Heart left ventricle (tissue), 16 donors: ENCODE data around the gene TNK2. TPM values are rescaled to one million over a fixed set of nuclear protein-coding genes. Genes with fewer than 3 reads are reported as not detected.
"Not testable (repeated sequence)": the region's sequence is repeated elsewhere in the genome, so short reads cannot be mapped to it uniquely, and the experiment has no call there.

ENCODE experiments used
- ATAC-seq, 4 donors: fragments of 200-7000 bp; cut with Tn5 transposase; one replicate each; pipeline ENCODE4 v1.9.1; 2020 to 2022; ENCODE audit warnings: moderate library complexity in 4 of 4, mild to moderate bottlenecking in 3 of 4, moderate number of reproducible peaks in 1 of 4
- DNase-seq, 5 donors: peaks; one replicate each; pipeline ENCODE4 v3.0.0-alpha.2; 2020
- H3K27ac ChIP-seq, 12 donors: fragments of 200-600 bp; sonication (generic) in 4 of 12; one replicate each; pipeline versions ENCODE4 v1.5.0 to v1.8.0; 2016 to 2022; ENCODE audit warnings: mild to moderate bottlenecking in 2 of 12
- H3K27me3 ChIP-seq, 9 donors: fragments of 200-600 bp; sonication (generic) in 2 of 9; one replicate each; pipeline versions ENCODE4 v1.5.1 to v1.8.0; 2016 to 2022; ENCODE audit warnings: mild to moderate bottlenecking in 3 of 9
- H3K36me3 ChIP-seq, 9 donors: fragments of 200-600 bp; sonication (generic) in 2 of 9; one replicate each; pipeline versions ENCODE4 v1.5.0 to v1.8.0; 2018 to 2022; ENCODE audit warnings: mild to moderate bottlenecking in 2 of 9
- H3K4me1 ChIP-seq, 12 donors: fragments of 200-600 bp; sonication (generic) in 4 of 12; one replicate each; pipeline versions ENCODE4 v1.5.0 to v1.8.0; 2016 to 2022; ENCODE audit warnings: mild to moderate bottlenecking in 3 of 12
- H3K4me3 ChIP-seq, 12 donors: fragments of 200-600 bp; sonication (generic) in 4 of 12; one replicate each; pipeline versions ENCODE4 v1.5.0 to v1.8.0; 2017 to 2022; ENCODE audit warnings: mild to moderate bottlenecking in 9 of 12, moderate library complexity in 4 of 12
- H3K9me3 ChIP-seq, 12 donors: fragments of 200-600 bp; sonication (generic) in 4 of 12; one replicate each; pipeline versions ENCODE4 v1.5.0 to v1.8.0; 2016 to 2022; ENCODE audit warnings: mild to moderate bottlenecking in 1 of 12
- POLR2A ChIP-seq, 2 donors: fragments of 450-650 bp; IDR thresholded peaks; one replicate each; pipeline ENCODE4 v1.6.1; 2017; ENCODE audit warnings: antibody characterized with exemption in 2 of 2, mild to moderate bottlenecking in 2 of 2, moderate library complexity in 2 of 2
- whole genome bisulfite sequencing, 4 donors: extraction: QIAGEN DNeasy Blood & Tissue Kit in 2 of 4; methylation state at CpG; one replicate each; pipeline versions ENCODE4 v1.1.5 to v1.1.7; 2013 to 2018; 5-methylcytosine and 5-hydroxymethylcytosine counted together
- intact Hi-C, 10 donors: fragments of 100-400 bp; cut with DNase I; formaldehyde crosslinking; loops; one replicate each; pipeline versions ENCODE4 v1.11.1 to v1.14.2; 2022
- polyA plus RNA-seq, 2 donors: library from polyadenylated mRNA; stranded (reverse); fragments of 200-250 nt; gene quantifications; one replicate each; pipeline ENCODE4 v1.2.3, GENCODE V29; 2013
- total RNA-seq, 9 donors: library from RNA; depleted of rRNA in 2 of 9; stranded (reverse); fragments of >200 nt in 2 of 9; fragmentation: NEBNext Ultra II Directional in 3 of 9; extraction: Animal tissue kit (Norgen Biotek cat#: 25700) in 3 of 9; gene quantifications; one replicate each; pipeline versions ENCODE4 v1.1.0 to v1.2.4, GENCODE V29; 2016 to 2023
- TF ChIP-seq, protein P1 (sequence below), 12 donors: fragments of 200-600 bp; sonication (generic) in 4 of 12; IDR thresholded peaks; one replicate each; pipeline versions ENCODE4 v1.5.0 to v1.8.0; 2018 to 2022; ENCODE audit warnings: antibody characterized with exemption in 12 of 12, mild to moderate bottlenecking in 5 of 12
- donor health status: ischemic (EF 13 %, LVEDD 7.1; RV severe dilation, severe dysfunction).
- donor health status: healthy with polysubstance abuse.
- donor health status: DM: no; HTN: yes; CAD: no.
- donor health status: DM: no; HTN: no; CAD: no.
- donor health status: ischemic (EF 25% LVEDD 6.9; RV normal size, moderate dysfunction).
- donor health status: ischemic (EF 25% LVEDD 5.7; RV mildly dilated, moderate dysfunction).
- donor health status: healthy.
- donor health status: DM: yes; HTN: yes; CAD: no.
- donor health status: ischemic (EF 35%, LVEDD 5.7; RV mildly dilated, moderate dysfunction).
- donor health status: nonischemic (EF 11% LVEDD 7.7; RV severe dilation, severe dysfunction).
- donor health status: DM: yes; HTN: yes; CAD: no.
- donor health status: PGD.
- donor health status: ischemic (EF 29% LVEDD 5.4; RV normal size, mild dysfunction).
- donor health status: nonischemic (EF 23%, LVEDD 6.1; RV moderate dilation, normal function).

TNK2 gene
- total and polyA plus RNA-seq, 11 donors = 13.5 to 59.7 (median 28.7) TPM

DNA sequence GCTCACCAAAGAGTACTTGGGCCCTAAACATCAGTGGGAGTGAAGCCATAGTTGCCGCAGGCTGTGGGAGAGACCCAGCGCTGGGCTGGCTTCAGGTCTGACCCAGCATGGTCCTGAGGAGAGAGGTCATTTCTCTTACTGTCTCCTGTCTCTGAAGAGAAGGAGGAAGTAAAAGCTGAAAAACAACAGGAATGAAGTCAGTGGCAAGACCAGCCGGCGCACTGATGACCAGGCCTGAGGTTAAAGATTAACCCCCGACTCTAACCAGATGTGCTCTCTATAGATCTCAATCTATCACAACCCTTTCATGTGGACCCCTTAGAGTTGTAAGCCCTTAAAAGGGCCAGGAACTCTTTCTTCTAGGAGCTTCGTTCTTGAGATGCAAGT is 24.7 kb upstream of the TNK2 start:
- 92 to 96% (median 94%) methylated on average over 4 to 6 of the region's 6 CpGs for WGBS, 4 donors
- H3K4me1 ChIP-seq, H3K27me3 ChIP-seq, H3K27ac ChIP-seq, H3K9me3 ChIP-seq, H3K4me3 ChIP-seq, intact Hi-C loops, ATAC-seq, DNase-seq, H3K36me3 ChIP-seq: not testable (repeated sequence)

DNA sequence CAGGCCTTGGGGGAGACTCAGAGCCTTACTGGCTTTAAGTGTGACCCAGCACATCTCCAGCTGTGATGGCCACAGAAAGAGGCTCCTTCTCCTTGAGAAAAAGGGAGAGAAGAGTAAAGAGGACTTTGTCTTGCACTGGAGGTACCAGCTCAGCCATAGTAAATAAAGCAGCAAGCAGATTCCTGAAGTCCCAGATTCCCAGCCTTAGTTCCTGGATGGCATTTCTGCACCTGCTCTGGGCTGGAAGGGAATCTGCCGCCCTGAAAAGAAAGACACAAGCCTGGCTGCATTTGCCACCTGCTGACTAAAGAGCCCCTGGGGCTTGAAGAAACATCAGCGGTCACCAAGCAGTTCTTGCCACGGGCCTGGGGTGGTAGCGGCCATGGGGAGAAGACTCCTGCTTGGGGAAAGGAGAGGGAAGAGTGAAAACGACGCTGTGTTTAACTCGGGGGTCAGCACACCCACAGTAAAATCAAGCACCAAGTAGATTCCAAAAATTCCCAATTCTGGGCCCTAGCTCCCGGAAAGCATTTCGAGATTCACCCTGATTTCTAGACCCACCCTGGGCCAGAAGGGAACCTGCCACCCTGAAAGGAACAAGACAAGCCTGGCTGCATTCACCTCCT is 24.2 kb upstream of the TNK2 start:
- WGBS, 4 donors = 80 to 95% (median 90%) methylated on average over 8 to 9 of the region's 9 CpGs
- Histone ChIP-seq H3K36me3 (no peaks in the 10 kb centered on the region), H3K4me1 (no peaks in the 10 kb centered on the region), H3K27ac (no peak overlapping the region), H3K27me3 (no peaks in the 10 kb centered on the region), H3K9me3 (no peaks in the 10 kb centered on the region), H3K4me3 (no peak overlapping the region)
- DNase-seq (no peak), ATAC-seq (no peak)
- intact Hi-C loops = no loop called here
- TF ChIP-seq, protein P1, sequence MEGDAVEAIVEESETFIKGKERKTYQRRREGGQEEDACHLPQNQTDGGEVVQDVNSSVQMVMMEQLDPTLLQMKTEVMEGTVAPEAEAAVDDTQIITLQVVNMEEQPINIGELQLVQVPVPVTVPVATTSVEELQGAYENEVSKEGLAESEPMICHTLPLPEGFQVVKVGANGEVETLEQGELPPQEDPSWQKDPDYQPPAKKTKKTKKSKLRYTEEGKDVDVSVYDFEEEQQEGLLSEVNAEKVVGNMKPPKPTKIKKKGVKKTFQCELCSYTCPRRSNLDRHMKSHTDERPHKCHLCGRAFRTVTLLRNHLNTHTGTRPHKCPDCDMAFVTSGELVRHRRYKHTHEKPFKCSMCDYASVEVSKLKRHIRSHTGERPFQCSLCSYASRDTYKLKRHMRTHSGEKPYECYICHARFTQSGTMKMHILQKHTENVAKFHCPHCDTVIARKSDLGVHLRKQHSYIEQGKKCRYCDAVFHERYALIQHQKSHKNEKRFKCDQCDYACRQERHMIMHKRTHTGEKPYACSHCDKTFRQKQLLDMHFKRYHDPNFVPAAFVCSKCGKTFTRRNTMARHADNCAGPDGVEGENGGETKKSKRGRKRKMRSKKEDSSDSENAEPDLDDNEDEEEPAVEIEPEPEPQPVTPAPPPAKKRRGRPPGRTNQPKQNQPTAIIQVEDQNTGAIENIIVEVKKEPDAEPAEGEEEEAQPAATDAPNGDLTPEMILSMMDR (IDR thresholded peaks at IDR 0.05) = no peak
- no peak for TF ChIP-seq POLR2A (IDR thresholded peaks at IDR 0.05)

DNA sequence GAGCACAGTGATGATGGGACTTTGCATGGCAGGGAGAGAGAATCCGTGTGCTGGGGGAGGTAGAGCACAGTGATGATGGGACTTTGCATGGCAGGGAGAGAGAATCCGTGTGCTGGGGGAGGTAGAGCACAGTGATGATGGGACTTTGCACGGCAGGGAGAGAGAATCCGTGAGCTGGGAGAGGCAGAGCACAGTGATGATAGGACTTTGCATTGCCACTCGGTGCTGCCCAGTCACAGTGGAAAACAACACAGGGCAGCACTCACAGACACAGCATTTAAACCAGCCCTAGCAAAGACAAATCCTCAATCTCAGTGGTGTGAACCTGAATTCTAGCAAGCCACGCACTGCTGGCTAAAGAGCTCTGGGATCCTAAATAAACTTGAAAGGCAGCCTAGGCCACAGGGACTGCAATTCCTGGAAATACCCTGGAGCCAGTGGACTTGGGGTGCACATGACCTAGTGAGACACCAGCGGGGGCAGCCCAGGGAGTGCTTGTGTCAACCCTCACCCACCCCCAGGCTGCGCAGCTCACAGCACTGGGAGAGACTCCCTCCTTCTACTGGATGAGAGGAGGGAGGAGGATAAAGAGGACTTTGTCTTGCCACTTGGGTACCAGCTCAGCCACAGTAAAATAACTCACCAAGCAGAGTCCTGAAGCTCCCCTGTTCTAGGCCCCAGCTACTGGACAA is 23.4 kb upstream of the TNK2 start:
- no peaks in the 10 kb centered on the region for H3K9me3 ChIP-seq
- H3K4me3 ChIP-seq = no peak overlapping the region
- ATAC-seq (no peak), DNase-seq (no peak)
- no peak overlapping the region for H3K27ac ChIP-seq
- H3K36me3 ChIP-seq = no peaks in the 10 kb centered on the region
- no peaks in the 10 kb centered on the region for H3K27me3 ChIP-seq
- intact Hi-C loops = no loop called here
- no peaks in the 10 kb centered on the region for H3K4me1 ChIP-seq
- WGBS, 4 donors = 73 to 81% (median 79%) methylated on average over 8 of the region's 8 CpGs
- no peak for TF ChIP-seq POLR2A (IDR thresholded peaks at IDR 0.05)
- TF ChIP-seq, protein P1 (IDR thresholded peaks at IDR 0.05) = no peak

DNA sequence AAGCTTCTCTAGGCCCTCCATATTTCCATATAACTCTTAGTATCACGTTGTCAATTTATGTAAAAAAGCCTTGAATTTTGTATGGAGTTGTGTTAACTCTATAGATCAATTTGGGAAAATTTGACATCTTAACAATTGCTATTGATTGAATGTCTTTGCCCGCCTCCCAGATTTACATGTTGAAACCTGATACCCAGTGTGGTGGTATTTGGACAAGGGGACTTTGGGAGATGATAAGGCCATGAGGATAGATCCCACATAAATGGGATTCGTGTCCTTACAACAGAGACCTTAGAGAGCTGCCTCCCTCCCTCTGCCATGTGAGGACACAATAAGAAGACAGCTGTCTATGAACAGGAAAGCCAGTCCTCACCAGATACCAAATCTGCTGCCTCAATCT is 21.1 kb upstream of the TNK2 start:
- WGBS, 4 donors = 65 to 82% (median 70%) methylated on average over 3 of the region's 3 CpGs
- ATAC-seq (no peak), DNase-seq (no peak)
- Histone ChIP-seq H3K4me1 (no peaks in the 10 kb centered on the region), H3K4me3 (no peak overlapping the region), H3K36me3 (no peaks in the 10 kb centered on the region), H3K27me3 (no peaks in the 10 kb centered on the region), H3K27ac (no peak overlapping the region), H3K9me3 (no peaks in the 10 kb centered on the region)
- intact Hi-C loops = no loop called here
- no peak for TF ChIP-seq POLR2A (IDR thresholded peaks at IDR 0.05)
- TF ChIP-seq, protein P1 (IDR thresholded peaks at IDR 0.05) = no peak
